ENCODE data around the gene HMGCS2. TPM values are rescaled to one million over a fixed set of nuclear protein-coding genes. Genes with fewer than 3 reads are reported as not detected.

The HMGCS2 gene
- total and polyA plus RNA-seq, 10 of the 15 experiments (the other 5 are each of a cell fraction or from before 2014, with no cell fraction given), result 0.49 TPM; not detected in 9

GRCh38 chr1:119767486-119767885, 1.2 kb downstream of the HMGCS2 start:
- Histone ChIP-seq H3K9me3 (replicated peaks; ENCODE audit: control insufficient read depth, insufficient read depth, low read length) (no peaks in the 10 kb centered on the region), H2AFZ (ENCODE audit: control insufficient read depth, low read depth, low read length) (no peak overlapping the region), H3K36me3 (ENCODE audit: control insufficient read depth in 2 of 2, insufficient read depth in 2 of 2, low read length in 1 of 2) (no peaks in the 10 kb centered on the region), H3K9ac (ENCODE audit: control insufficient read depth, insufficient read depth, low read length) (no peak overlapping the region), H4K20me1 (ENCODE audit: control insufficient read depth, insufficient read depth) (no peaks in the 10 kb centered on the region), H3K4me1 (ENCODE audit: control insufficient read depth, insufficient read depth, low read length) (no peaks in the 10 kb centered on the region), H3K4me2 (ENCODE audit: control insufficient read depth, insufficient read depth) (no peak overlapping the region), H3K27me3 (replicated peaks in 1 of 2; ENCODE audit: control insufficient read depth in 2 of 2, insufficient read depth in 2 of 2, low read length in 1 of 2) (no peaks in the 10 kb centered on the region), H3K79me2 (ENCODE audit: control insufficient read depth, insufficient read depth, low read length) (no peaks in the 10 kb centered on the region), H3K4me3 (no peak overlapping the region), H3K27ac (ENCODE audit: control insufficient read depth, insufficient read depth) (no peak overlapping the region)
- ATAC-seq (no peak), FAIRE-seq (no peak), DNase-seq (ENCODE audit: low read depth, low spot score) (no peak)
- no TSS peak for BruUV-seq (replicated peaks)
- TF ChIP-seq STAT3 (IDR thresholded peaks at IDR 0.05; ENCODE audit: low read depth, low read length) (no peak), RB1 (IDR thresholded peaks at IDR 0.05; ENCODE audit: borderline replicate concordance) (no peak), LARP7 (IDR thresholded peaks at IDR 0.05) (no peak), JUNB (IDR thresholded peaks at IDR 0.05) (no peak), ESRRA (IDR thresholded peaks at IDR 0.05; ENCODE audit: low read length) (no peak), IRF4 (IDR thresholded peaks at IDR 0.05; ENCODE audit: low read depth, low read length) (no peak), SMAD5 (IDR thresholded peaks at IDR 0.05; ENCODE audit: low read depth) (no peak), KAT2A (conservative IDR thresholded peaks at IDR 0.05; ENCODE audit: control insufficient read depth, low read depth, low read length) (no peak), BHLHE40 (IDR thresholded peaks at IDR 0.05; ENCODE audit: borderline replicate concordance in 1 of 2, low read depth in 2 of 2, low read length in 1 of 2) (no peak), RFX5 (IDR thresholded peaks at IDR 0.05; ENCODE audit: low read depth, low read length) (no peak), ZBTB11 (CRISPR knock-in tag; IDR thresholded peaks at IDR 0.05) (no peak), STAT1 (conservative IDR thresholded peaks at IDR 0.05) (no peak), ATF3 (IDR thresholded peaks at IDR 0.05; ENCODE audit: borderline replicate concordance, extremely low read depth, low read depth, low read length) (no peak), REST (IDR thresholded peaks at IDR 0.05; ENCODE audit: low read depth, low read length) (no peak), MTA2 (IDR thresholded peaks at IDR 0.05; ENCODE audit: low read depth) (no peak), TCF7 (IDR thresholded peaks at IDR 0.05; ENCODE audit: borderline replicate concordance) (no peak), SIX5 (IDR thresholded peaks at IDR 0.05; ENCODE audit: low read depth, low read length, severe bottlenecking) (no peak)
- ChIA-PET POLR2A (no interaction called here), SMC1A (ENCODE audit: uncharacterized antibody, unreplicated experiment) (no interaction called here), RAD21 (ENCODE audit: unreplicated experiment) (no interaction called here), CTCF (no interaction called here)
- intact Hi-C loops (cut with micrococcal nuclease; ENCODE audit: unreplicated experiment), result no loop called here
- WGBS (ENCODE audit: insufficient coverage, insufficient replicate concordance, low lambda C conversion rate, missing lambda C conversion rate), result 21% methylated on average over 2 of the region's 2 CpGs
- in situ Hi-C loops (cut with MboI), result no loop called here
